ENCODE measurements around the gene MGP.

- TF ChIP-seq CTCF (IDR thresholded peaks at IDR 0.05 in 4 of 5, conservative IDR thresholded peaks at IDR 0.05 in 1 of 5) (no peak), POLR2A (IDR thresholded peaks at IDR 0.05) (no peak)
Measured at GRCh38 chr12:14921218-14921617, 35.6 kb upstream of the MGP start.
